OCI-M2 (cell line): ENCODE results near the gene EFS.

Experiments
- DNase-seq: peaks from one replicate; lab custom pipeline; 2025; ENCODE audit not compliant: unreplicated experiment; lab: John Stamatoyannopoulos, UW

Gene EFS

DNA sequence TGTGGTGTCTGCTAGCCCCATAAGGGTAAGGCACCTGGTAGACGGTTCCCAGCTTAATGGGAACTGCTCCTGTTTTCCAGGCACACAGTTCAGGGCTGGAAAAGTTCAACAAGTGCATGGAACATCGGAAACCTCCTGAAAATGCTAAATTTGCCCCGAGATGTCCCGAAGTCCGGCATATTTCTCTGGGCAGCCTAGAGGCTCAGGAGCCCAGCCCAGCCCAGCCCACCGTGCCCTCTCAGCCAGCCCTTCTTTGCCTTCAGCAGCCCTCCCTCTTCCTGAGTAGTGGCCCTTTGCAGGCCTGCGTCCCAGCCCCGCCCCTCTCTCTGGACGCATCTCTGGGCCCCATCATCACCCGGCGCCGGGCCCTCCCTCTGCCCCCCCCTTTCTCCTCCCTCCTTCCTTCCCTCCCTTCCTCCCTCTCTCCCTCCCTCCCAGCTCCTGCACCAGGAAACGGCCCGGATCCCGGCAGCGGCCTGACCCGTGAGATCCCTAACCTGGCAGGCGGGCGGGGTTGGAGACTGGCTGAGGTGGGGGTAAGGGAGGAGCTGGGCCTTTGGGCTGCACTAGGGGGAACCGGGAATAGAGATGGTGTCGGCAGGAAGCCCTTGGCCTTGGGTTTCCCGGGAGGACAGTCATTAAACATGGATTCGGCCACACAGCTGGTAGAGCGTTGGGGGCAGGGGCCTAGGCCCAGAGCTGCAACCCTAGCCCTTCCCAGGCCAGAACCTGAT lies 58.4 kb downstream of the EFS start, which contains the start of gene BCL2L2:
BCL2L2 (plus strand) TSS at position 422 of the 734 bp plus-strand sequence. CDS start 935 bp downstream, outside the sequence.
- no peak for DNase-seq
